SK-N-SH treated with all-trans-retinoic acid at 6 μM for 48 hours (cell line): ENCODE measurements around the gene COL4A4.
A peak's percentile ranks its signal among the peaks of the same experiment; 100 is the strongest.

Experiments used
- ATAC-seq: fragments of 200-7000 bp; cut with Tn5 transposase; 3 replicates; pipeline ENCODE4 v1.9.1; 2020; ENCODE audit warnings: mild to moderate bottlenecking, moderate library complexity
- ARNTL ChIP-seq: fragments of 450-650 bp; formaldehyde crosslinking; IDR thresholded peaks from 2 replicates; pipeline ENCODE4 v1.5.0; 2020; ENCODE audit warnings: low read depth, mild to moderate bottlenecking, moderate library complexity, borderline replicate concordance
- BACH2 ChIP-seq: fragments of 250-450 bp; sonication (Bioruptor Pico); IDR thresholded peaks from 2 replicates; pipeline ENCODE4 v1.9.0; 2021; ENCODE audit warnings: mild to moderate bottlenecking, borderline replicate concordance
- CSDC2 ChIP-seq: fragments of 250-450 bp; sonication (Bioruptor Pico); IDR thresholded peaks from 2 replicates; pipeline ENCODE4 v1.5.0; 2020; ENCODE audit warnings: mild to moderate bottlenecking, moderate library complexity
- ESRRG ChIP-seq: fragments of 250-450 bp; sonication (Bioruptor Pico); IDR thresholded peaks from 2 replicates; pipeline ENCODE4 v1.6.1; 2021; ENCODE audit warnings: mild to moderate bottlenecking
- GLIS3 ChIP-seq: fragments of 250-450 bp; sonication (Bioruptor Pico); IDR thresholded peaks from 2 replicates; pipeline ENCODE4 v1.5.0; 2020; ENCODE audit warnings: mild to moderate bottlenecking, moderate library complexity
- ISL1 ChIP-seq: fragments of 250-450 bp; sonication (Bioruptor Pico); IDR thresholded peaks from 2 replicates; pipeline ENCODE4 v2.1.2; 2022; ENCODE audit warnings: mild to moderate bottlenecking, moderate library complexity
- OSR1 ChIP-seq: fragments of 250-450 bp; sonication (Bioruptor Pico); IDR thresholded peaks from 2 replicates; pipeline ENCODE4 v1.8.0; 2022; ENCODE audit warnings: moderate library complexity, mild to moderate bottlenecking, inconsistent platforms
- PPARA ChIP-seq: fragments of 250-450 bp; sonication (Bioruptor Pico); IDR thresholded peaks from 2 replicates; pipeline ENCODE4 v1.5.0; 2020; ENCODE audit warnings: mild to moderate bottlenecking, borderline replicate concordance
- RARB ChIP-seq: fragments of 250-450 bp; sonication (Bioruptor Pico); IDR thresholded peaks from 2 replicates; pipeline ENCODE4 v1.8.0; 2021; ENCODE audit warnings: mild to moderate bottlenecking, moderate library complexity
- TCF4 ChIP-seq: fragments of 250-450 bp; sonication (Bioruptor Pico); IDR thresholded peaks from 2 replicates; pipeline ENCODE4 v1.8.0; 2021; ENCODE audit warnings: mild to moderate bottlenecking, moderate library complexity, borderline replicate concordance
- TOX ChIP-seq: fragments of 250-450 bp; sonication (Bioruptor Pico); IDR thresholded peaks from 2 replicates; pipeline ENCODE4 v1.8.0; 2021; ENCODE audit warnings: mild to moderate bottlenecking, moderate library complexity, borderline replicate concordance
- ZC3H10 ChIP-seq: fragments of 250-450 bp; sonication (Bioruptor Pico); IDR thresholded peaks from 2 replicates; pipeline ENCODE4 v1.5.1; 2021; ENCODE audit warnings: mild to moderate bottlenecking, moderate library complexity
- ZFP3 ChIP-seq: fragments of 250-450 bp; sonication (Bioruptor Pico); IDR thresholded peaks from 2 replicates; pipeline ENCODE4 v1.5.0; 2020; ENCODE audit warnings: mild to moderate bottlenecking, moderate library complexity
- ZFP30 ChIP-seq: fragments of 450-650 bp; formaldehyde crosslinking; IDR thresholded peaks from 2 replicates; pipeline ENCODE4 v1.5.0; 2022; ENCODE audit warnings: mild to moderate bottlenecking, moderate library complexity
- ZNF565 ChIP-seq: fragments of 450-650 bp; formaldehyde crosslinking; conservative IDR thresholded peaks from 2 replicates; pipeline ENCODE4 v1.5.0; 2020; ENCODE audit warnings: low read depth, mild to moderate bottlenecking, moderate library complexity
- ZNF8 ChIP-seq: fragments of 450-650 bp; formaldehyde crosslinking; IDR thresholded peaks from 2 replicates; pipeline ENCODE4 v1.5.0; 2020; ENCODE audit warnings: mild to moderate bottlenecking, moderate library complexity
- TF ChIP-seq, protein P1 (sequence below): fragments of 250-450 bp; sonication (Bioruptor Pico); IDR thresholded peaks from 2 replicates; pipeline ENCODE4 v1.8.0; 2021; ENCODE audit warnings: low read depth, mild to moderate bottlenecking, moderate library complexity, borderline replicate concordance
- TF ChIP-seq, protein P2 (sequence below): fragments of 250-450 bp; sonication (Bioruptor Pico); IDR thresholded peaks from 2 replicates; pipeline ENCODE4 v1.5.0; 2020; ENCODE audit warnings: mild to moderate bottlenecking, moderate library complexity
- TF ChIP-seq, protein P3 (sequence below): fragments of 250-450 bp; sonication (Bioruptor Pico); IDR thresholded peaks from 2 replicates; pipeline ENCODE4 v1.8.0; 2020; ENCODE audit warnings: mild to moderate bottlenecking, moderate library complexity, borderline replicate concordance
- TF ChIP-seq, protein P4 (sequence below): fragments of 250-450 bp; sonication (Bioruptor Pico); IDR thresholded peaks from 2 replicates; pipeline ENCODE4 v1.5.1; 2020; ENCODE audit warnings: low read depth, mild to moderate bottlenecking, moderate library complexity
- TF ChIP-seq, protein P5 (sequence below): fragments of 250-450 bp; sonication (Bioruptor Pico); IDR thresholded peaks from 2 replicates; pipeline ENCODE4 v1.5.1; 2021; ENCODE audit warnings: mild to moderate bottlenecking, moderate library complexity

COL4A4 gene

DNA sequence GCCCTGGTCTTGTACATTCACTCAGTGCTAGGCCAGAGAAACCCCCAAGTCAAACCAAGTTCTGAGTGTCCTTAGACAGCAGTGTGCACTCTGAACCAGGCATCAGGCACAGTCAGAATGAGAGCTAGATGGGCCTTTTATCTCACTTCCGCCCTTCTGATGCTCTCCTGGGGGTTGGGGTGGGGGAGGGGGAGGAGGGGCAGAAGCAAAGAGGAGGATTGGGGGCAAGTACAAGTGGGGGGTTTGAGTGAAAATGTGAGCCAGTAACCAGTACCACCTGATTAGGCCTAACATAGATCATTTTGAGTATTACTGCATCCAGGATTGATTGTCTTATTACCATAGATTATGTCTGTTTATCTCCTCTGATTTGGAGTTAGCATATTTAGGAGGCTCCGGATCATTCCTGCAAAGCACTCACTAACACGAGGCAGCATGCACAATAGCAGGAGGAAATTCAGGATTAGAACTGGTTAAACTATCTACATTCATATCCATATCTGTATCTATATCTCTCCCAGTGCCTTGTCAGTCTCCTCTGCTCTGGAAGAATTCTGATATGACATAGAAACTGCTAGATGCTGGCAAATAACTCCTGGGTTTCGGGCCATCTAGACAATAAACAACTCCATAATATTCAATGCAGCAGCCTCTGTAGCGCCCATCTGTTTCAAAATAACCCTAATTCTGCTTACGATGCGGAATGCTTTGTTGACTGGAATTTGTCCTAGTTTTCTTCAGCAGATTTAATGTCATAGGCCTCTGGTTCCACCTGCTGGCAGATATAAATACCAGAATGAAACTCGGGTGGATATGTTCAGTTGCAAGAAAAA is 179.0 kb downstream of the COL4A4 start:
- TF ChIP-seq, protein P1, sequence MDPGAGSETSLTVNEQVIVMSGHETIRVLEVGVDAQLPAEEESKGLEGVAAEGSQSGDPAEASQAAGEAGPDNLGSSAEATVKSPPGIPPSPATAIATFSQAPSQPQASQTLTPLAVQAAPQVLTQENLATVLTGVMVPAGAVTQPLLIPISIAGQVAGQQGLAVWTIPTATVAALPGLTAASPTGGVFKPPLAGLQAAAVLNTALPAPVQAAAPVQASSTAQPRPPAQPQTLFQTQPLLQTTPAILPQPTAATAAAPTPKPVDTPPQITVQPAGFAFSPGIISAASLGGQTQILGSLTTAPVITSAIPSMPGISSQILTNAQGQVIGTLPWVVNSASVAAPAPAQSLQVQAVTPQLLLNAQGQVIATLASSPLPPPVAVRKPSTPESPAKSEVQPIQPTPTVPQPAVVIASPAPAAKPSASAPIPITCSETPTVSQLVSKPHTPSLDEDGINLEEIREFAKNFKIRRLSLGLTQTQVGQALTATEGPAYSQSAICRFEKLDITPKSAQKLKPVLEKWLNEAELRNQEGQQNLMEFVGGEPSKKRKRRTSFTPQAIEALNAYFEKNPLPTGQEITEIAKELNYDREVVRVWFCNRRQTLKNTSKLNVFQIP (CRISPR knock-in tag): no peak
- TF ChIP-seq BACH2 (CRISPR knock-in tag) (no peak), CSDC2 (CRISPR knock-in tag) (no peak), PPARA (CRISPR knock-in tag) (no peak), ZFP3 (CRISPR knock-in tag) (no peak), GLIS3 (no peak), ZFP30 (CRISPR knock-in tag) (no peak), ISL1 (CRISPR knock-in tag) (no peak)
- TF ChIP-seq, all 23 proteins: peak for 0
- ATAC-seq: peak; percentile 93

DNA sequence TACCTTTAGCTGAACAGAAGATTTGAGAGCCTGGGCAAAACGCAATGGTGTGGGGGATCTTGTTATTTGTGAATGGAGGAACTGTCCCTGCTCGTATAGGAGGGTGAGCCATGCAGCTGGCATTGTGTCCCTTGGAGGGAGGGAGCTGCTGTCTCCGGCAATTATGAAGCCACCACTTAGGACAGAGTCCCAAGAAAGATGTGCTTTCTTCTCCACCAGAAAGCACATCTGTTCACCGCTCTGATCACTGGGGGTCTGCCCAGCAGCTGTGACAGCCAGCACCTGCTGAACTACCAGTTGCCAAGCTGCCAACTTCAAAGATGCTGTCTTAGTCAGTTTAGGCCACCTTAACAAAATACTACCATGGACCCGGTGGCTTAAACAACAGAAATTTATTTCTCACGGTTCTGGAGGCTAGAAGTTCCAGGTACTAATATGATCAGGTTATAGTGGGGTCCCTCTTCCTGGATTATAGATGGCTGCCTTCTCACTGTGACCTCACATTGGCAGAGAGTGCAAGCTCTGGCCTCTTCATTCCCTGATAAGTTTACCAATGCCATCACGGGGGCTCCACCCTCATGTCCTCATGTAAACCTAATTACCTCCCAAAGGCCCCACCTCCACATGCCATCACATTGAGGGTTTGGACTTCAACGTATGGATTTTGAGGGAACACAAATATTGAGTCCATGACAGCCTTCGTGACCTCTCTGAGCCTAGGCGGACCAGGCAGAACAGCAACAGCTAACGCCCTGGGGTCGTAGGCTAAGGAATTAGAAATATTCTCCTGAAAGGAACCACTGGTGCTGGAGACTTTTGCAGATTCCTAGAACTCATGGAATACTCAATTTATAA is 179.9 kb downstream of the COL4A4 start:
- ATAC-seq: no peak
- TF ChIP-seq GLIS3: no peak
- TF ChIP-seq BACH2 (CRISPR knock-in tag): no peak
- TF ChIP-seq ESRRG: no peak
- no peak for TF ChIP-seq ZC3H10 (CRISPR knock-in tag)
- TF ChIP-seq ISL1 (CRISPR knock-in tag): no peak
- TF ChIP-seq, protein P2, sequence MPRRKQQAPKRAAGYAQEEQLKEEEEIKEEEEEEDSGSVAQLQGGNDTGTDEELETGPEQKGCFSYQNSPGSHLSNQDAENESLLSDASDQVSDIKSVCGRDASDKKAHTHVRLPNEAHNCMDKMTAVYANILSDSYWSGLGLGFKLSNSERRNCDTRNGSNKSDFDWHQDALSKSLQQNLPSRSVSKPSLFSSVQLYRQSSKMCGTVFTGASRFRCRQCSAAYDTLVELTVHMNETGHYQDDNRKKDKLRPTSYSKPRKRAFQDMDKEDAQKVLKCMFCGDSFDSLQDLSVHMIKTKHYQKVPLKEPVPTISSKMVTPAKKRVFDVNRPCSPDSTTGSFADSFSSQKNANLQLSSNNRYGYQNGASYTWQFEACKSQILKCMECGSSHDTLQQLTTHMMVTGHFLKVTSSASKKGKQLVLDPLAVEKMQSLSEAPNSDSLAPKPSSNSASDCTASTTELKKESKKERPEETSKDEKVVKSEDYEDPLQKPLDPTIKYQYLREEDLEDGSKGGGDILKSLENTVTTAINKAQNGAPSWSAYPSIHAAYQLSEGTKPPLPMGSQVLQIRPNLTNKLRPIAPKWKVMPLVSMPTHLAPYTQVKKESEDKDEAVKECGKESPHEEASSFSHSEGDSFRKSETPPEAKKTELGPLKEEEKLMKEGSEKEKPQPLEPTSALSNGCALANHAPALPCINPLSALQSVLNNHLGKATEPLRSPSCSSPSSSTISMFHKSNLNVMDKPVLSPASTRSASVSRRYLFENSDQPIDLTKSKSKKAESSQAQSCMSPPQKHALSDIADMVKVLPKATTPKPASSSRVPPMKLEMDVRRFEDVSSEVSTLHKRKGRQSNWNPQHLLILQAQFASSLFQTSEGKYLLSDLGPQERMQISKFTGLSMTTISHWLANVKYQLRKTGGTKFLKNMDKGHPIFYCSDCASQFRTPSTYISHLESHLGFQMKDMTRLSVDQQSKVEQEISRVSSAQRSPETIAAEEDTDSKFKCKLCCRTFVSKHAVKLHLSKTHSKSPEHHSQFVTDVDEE (CRISPR knock-in tag): no peak
- no peak for TF ChIP-seq ARNTL (CRISPR knock-in tag)
- TF ChIP-seq ZNF565 (CRISPR knock-in tag): no peak
- TF ChIP-seq TOX (CRISPR knock-in tag): no peak
- no peak for TF ChIP-seq RARB (CRISPR knock-in tag)
- no peak for TF ChIP-seq OSR1
- TF ChIP-seq TCF4: no peak
- TF ChIP-seq, protein P3, sequence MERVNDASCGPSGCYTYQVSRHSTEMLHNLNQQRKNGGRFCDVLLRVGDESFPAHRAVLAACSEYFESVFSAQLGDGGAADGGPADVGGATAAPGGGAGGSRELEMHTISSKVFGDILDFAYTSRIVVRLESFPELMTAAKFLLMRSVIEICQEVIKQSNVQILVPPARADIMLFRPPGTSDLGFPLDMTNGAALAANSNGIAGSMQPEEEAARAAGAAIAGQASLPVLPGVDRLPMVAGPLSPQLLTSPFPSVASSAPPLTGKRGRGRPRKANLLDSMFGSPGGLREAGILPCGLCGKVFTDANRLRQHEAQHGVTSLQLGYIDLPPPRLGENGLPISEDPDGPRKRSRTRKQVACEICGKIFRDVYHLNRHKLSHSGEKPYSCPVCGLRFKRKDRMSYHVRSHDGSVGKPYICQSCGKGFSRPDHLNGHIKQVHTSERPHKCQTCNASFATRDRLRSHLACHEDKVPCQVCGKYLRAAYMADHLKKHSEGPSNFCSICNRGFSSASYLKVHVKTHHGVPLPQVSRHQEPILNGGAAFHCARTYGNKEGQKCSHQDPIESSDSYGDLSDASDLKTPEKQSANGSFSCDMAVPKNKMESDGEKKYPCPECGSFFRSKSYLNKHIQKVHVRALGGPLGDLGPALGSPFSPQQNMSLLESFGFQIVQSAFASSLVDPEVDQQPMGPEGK (CRISPR knock-in tag): no peak
- TF ChIP-seq, protein P4, sequence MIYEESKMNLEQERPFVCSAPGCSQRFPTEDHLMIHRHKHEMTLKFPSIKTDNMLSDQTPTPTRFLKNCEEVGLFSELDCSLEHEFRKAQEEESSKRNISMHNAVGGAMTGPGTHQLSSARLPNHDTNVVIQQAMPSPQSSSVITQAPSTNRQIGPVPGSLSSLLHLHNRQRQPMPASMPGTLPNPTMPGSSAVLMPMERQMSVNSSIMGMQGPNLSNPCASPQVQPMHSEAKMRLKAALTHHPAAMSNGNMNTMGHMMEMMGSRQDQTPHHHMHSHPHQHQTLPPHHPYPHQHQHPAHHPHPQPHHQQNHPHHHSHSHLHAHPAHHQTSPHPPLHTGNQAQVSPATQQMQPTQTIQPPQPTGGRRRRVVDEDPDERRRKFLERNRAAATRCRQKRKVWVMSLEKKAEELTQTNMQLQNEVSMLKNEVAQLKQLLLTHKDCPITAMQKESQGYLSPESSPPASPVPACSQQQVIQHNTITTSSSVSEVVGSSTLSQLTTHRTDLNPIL (CRISPR knock-in tag): no peak
- no peak for TF ChIP-seq PPARA (CRISPR knock-in tag)
- no peak for TF ChIP-seq ZFP3 (CRISPR knock-in tag)
- no peak for TF ChIP-seq ZNF8 (CRISPR knock-in tag)

DNA sequence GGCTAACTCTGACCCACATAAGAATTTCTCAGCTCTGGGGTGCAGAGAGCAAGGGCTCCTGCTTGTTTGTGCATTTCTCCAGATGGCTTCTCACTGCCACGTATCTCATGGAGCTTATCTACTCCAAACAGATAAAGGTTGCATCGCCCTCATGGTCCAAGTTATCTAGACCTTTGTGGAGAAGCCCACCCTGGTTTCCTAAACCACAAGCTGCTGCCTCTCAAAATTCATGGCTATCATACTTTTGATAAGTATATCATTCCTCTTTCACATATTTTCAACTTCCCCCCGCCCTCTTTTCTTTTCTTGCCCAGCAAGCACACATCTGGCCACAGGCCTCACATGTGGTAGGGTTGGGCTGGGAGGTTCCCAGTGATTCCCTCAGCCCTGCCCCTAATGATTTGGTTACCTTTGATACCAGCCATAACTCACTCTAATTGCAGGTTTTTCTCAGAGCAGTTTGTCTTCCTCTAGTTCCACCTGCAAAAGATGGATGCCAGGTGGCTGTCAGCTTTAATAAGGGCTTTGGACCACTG is 182.1 kb downstream of the COL4A4 start:
- ATAC-seq: no peak
- no peak for TF ChIP-seq ISL1 (CRISPR knock-in tag)
- TF ChIP-seq BACH2 (CRISPR knock-in tag): no peak
- TF ChIP-seq, protein P4 (CRISPR knock-in tag): no peak
- TF ChIP-seq ZFP3 (CRISPR knock-in tag): no peak
- TF ChIP-seq, protein P5, sequence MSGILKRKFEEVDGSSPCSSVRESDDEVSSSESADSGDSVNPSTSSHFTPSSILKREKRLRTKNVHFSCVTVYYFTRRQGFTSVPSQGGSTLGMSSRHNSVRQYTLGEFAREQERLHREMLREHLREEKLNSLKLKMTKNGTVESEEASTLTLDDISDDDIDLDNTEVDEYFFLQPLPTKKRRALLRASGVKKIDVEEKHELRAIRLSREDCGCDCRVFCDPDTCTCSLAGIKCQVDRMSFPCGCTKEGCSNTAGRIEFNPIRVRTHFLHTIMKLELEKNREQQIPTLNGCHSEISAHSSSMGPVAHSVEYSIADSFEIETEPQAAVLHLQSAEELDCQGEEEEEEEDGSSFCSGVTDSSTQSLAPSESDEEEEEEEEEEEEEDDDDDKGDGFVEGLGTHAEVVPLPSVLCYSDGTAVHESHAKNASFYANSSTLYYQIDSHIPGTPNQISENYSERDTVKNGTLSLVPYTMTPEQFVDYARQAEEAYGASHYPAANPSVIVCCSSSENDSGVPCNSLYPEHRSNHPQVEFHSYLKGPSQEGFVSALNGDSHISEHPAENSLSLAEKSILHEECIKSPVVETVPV (CRISPR knock-in tag): no peak
- no peak for TF ChIP-seq ARNTL (CRISPR knock-in tag)
- TF ChIP-seq RARB (CRISPR knock-in tag): no peak
- TF ChIP-seq ZNF8 (CRISPR knock-in tag): no peak
- TF ChIP-seq, protein P3 (CRISPR knock-in tag): no peak
- TF ChIP-seq ZC3H10 (CRISPR knock-in tag): no peak
- TF ChIP-seq GLIS3: no peak
- no peak for TF ChIP-seq ZNF565 (CRISPR knock-in tag)
- TF ChIP-seq CSDC2 (CRISPR knock-in tag): no peak
